AG10803 (cell line): ENCODE measurements around the gene COQ4.

Source experiments
- DNase-seq: peaks from one replicate; pipeline ENCODE4 v3.0.0; 2010; ENCODE audit warnings: low read depth
- H3K4me3 ChIP-seq: 2 replicates; pipeline ENCODE4 v1.5.1; 2011; ENCODE audit warnings: mild to moderate bottlenecking, low read length, control low read depth
- CTCF ChIP-seq: conservative IDR thresholded peaks from 2 replicates; pipeline ENCODE4 v1.5.1; 2011; ENCODE audit warnings: mild to moderate bottlenecking, low read length, control low read depth, inconsistent platforms

COQ4 gene

GRCh38 chr9:128374221-128374675, 51.6 kb downstream of the COQ4 start:
- no peak for DNase-seq
- H3K4me3 ChIP-seq = no peak overlapping the region
- no peak for TF ChIP-seq CTCF

DNA sequence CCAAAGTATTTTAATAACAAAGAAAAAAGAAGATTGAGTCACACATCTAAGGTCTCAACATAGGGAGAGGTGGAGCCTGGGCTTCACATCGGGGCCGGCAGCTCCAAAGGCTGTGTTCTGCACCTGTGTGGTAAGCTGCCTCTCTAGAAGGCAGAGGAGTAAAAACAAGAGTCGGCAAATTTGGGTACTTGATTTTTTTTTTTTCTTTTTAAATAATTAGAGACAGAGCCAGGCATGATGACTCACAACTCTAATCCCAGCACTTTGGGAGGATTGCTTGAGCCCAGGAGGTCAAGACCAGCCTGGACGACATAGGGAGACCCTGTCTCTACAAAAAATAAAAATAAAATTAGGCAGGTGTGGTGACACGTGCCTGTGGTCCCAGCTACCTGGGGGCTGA, 53.2 kb downstream of the COQ4 start:
- no peak overlapping the region for H3K4me3 ChIP-seq
- DNase-seq = no peak
- TF ChIP-seq CTCF = no peak

DNA sequence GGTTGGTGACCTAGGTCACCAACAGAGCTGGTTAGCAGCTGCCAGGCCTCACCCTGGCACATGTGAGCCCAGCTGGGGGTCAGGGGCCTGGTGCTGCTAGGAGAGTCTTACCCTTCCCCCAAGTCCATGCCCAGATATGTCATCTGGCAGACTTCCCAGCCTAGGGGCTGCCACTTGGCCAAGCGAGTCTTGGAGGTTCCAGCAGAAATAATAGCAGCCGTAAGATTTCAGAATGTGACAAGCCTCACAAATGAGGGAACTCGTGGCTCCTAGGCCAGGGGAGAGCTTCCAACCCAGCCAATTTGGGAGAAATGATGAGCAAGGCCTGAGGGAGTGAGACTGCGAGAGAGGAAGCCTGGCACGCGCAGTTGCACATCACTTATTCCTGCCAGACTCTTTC, 59.6 kb downstream of the COQ4 start:
- H3K4me3 ChIP-seq = no peak overlapping the region
- DNase-seq = no peak
- no peak for TF ChIP-seq CTCF

DNA sequence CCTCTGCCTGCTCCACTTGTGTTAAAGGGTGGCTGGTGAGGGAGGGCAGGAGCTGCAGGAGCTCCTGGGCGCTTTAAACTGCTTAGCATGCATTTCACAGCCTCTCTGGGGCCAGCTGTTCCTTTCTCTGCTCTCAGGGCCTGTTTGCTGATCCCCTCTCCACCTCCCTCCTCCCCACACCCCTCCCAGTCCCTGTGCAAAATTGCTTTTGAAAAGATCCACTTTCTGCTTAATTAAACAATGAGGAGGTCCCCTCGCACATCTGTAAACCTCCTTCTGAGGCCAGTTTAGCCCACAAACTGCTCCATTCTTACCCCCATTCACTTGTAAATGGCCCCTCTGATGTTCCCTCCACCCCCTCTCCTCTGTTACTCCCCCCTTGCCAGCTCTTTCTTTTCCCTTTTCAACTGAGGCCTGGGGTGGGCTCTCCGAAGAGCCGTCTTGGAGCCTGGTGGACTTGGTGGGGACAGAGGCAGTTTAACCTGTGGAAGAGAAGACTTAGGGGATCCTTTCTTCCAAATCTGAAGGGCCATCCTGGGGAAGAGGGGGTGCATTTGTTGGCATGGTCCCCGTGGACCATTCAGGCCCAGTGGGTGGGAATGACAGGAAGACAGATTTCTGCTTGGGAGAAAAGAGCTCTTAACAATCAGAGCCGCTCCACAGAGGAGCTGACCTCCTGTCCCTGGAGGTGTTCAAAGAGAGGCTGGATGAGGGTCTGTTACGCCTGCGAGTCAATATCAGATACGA, 60.5 kb downstream of the COQ4 start:
- TF ChIP-seq CTCF = no peak
- H3K4me3 ChIP-seq = no peak overlapping the region
- no peak for DNase-seq
